GM19324 (cell line): Measurements from ENCODE around the gene SLC8A1.
A peak's percentile ranks its signal among the peaks of the same experiment; 100 is the strongest.

Experiments used
- ATAC-seq: cut with Tn5 transposase; IDR thresholded peaks from one replicate; pipeline ENCODE4 v1.9.1; 2021; ENCODE audit warnings: mild to moderate bottlenecking, moderate library complexity; ENCODE audit not compliant: unreplicated experiment, low FRiP score

Gene SLC8A1

GRCh38 chr2:40284797-40285196, 167.1 kb downstream of the SLC8A1 start:
- ATAC-seq: no peak

DNA sequence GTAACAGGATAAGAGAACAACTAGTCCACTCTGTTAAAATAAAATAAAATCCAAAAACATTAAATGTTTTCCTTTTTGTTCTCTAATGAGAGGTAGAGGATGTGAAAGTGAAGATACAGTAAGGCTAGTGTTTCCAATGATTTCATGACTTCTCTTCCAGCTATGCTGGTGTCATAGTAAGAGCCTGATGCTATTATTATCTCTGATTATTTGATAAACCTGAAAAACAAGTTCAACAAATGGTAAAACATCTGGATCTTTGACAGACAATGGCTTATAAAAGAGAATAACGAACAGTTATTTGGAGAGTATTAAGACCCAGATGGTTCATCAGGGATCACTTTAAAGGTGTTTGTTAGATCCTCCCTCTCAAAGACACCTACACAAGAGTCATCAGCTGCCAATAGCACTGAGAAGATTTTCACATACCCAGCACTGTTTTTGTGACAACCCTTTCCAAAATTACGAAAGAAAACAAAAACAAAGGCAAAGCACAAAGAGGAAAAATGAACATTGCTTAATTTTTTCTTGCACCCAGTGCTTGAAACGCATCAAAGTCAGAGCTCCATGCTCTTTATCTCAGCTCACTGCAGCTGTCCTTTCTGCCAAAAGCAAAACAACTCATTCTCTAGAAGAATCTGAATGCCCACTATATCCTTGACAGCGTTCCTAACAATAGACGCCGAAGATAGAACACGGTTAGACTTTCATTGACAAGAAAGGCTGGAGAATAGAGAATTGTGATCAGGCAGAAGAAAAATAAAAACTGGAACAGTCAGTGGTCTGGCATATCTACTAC, 168.6 kb downstream of the SLC8A1 start:
- no peak for ATAC-seq

GRCh38 chr2:40282428-40282827, 169.5 kb downstream of the SLC8A1 start:
- ATAC-seq: peak; percentile 40

DNA sequence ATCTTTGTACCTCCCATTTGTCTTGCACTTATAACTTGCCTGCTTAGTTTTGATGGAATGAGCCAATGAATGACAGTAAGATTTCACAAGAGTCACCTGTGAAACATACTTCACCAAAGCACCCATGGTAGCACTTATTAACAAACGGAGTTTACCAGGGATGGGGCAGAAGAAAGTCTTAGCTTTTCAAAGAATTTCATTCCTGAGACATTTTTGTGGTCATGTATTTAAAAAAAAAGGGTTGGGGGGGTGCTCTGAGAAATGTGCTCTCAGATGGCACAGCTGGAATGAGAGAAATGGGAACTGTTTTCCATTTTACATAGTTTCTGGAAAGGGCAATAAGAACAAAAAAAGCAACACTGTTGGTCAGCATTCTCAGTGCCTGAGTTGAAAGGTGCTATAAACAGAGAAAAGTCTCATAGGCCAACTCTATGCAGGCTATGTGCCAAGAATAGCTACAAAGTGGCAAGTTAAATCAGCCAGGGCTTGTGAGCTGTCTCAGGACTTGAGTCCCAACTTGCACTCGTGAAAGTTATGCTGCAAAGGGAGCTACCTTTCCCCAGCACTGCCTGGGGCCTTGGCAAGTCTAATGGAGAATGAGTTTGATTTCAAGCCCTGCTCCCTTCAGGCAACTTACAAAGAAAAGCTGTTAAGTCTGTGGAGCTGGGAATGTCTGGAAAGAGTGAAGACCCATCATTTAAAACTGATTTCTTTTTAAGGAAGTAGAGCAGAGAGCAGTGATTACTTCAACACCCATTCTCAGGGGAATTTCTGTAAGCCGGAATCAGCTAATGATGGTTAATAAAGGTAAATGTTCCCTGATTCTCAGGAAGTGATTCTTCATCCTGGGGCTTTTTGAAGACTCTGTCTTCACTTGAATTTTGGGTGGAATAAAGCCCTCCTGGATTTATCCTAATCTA, 170.6 kb downstream of the SLC8A1 start:
- ATAC-seq: no peak

- ATAC-seq: no peak
Measured at GRCh38 chr2:40279482-40279881, 172.4 kb downstream of the SLC8A1 start.

- ATAC-seq: no peak
Measured at GRCh38 chr2:40279001-40279400, 172.9 kb downstream of the SLC8A1 start.

GRCh38 chr2:40276076-40276475, 175.8 kb downstream of the SLC8A1 start:
- no peak for ATAC-seq

DNA sequence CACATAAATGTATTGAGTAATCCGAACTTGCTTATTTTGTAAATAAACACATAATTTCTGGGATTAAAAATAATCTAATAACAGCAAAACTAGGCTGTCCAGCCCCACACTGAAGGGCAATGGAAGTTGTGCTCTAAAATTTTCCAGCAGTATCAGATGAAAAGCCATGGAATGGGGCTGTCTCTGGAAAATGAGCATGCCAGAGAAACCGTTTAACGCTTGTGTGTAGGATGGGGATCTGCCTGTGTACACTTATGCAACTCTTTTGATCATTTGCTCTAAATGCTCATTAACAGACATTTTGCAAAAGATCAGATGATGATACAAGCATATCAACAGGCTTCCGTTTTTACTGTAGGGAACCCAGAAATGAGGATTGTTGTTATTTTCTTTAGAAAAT, 177.6 kb downstream of the SLC8A1 start:
- no peak for ATAC-seq

- ATAC-seq: no peak
Measured at GRCh38 chr2:40273734-40274182, 178.1 kb downstream of the SLC8A1 start.

DNA sequence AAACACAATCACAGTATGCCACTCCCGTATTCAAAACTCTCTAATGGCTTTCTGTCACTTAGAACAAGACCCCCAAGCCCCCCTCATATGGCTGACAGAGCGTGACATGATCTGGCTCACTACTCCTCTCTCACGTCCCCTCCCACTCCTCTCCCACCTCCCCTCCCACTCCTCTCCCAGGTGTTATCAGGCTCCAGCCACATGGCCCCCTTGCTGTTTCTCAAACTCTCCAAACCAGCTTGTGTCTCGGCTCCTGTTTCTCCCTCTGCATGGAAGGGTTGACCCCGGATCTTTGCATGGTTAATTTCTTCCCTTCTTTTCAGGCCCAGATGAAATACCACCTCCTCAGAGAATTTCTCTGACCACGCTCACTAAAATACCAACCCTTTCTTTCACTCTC, 180.8 kb downstream of the SLC8A1 start:
- no peak for ATAC-seq

DNA sequence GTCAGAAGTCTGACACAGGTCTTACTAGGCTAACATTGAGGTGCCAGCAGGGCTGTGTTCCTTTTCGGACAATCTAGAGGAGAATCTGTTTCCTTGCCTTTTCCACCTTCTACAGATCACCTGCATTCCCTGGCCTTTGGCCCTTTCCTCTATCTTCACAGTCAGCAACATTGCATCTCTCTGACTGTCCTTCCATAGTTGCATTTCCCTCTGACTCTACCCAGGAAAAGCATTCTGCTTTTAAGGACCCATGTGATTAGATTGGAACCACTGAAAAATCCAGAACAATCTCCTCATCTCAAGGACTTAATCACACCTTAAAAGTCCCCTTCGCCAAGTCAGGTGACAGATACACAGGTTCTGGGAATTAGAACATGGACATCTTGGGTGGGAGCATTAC, 181.5 kb downstream of the SLC8A1 start:
- ATAC-seq: no peak

DNA sequence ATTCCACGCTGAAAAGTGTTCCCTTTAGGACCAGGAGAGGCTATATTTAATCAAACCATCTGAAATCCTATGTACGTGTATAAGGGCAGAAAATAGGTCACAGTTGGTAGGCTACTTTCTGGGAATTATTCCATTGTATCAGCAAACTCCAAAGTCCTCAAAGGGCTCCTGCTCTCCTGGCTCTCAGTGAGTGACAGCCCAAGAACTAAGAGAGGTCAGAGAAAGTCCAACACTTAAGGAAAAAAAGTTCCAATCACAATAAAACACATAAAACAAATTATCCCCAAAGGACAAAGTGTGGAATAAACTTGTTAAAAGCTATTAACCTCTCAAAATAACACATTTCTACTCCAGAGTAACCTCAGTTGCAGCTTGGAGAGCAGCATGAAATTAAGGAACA, 183.3 kb downstream of the SLC8A1 start:
- no peak for ATAC-seq

- no peak for ATAC-seq
Measured at GRCh38 chr2:40266201-40266600, 185.7 kb downstream of the SLC8A1 start.

GRCh38 chr2:40265602-40266001, 186.3 kb downstream of the SLC8A1 start:
- no peak for ATAC-seq

- no peak for ATAC-seq
Measured at GRCh38 chr2:40261042-40261441, 190.8 kb downstream of the SLC8A1 start.

GRCh38 chr2:40260437-40260836, 191.5 kb downstream of the SLC8A1 start:
- no peak for ATAC-seq

GRCh38 chr2:40259900-40260299, 192.0 kb downstream of the SLC8A1 start:
- no peak for ATAC-seq

GRCh38 chr2:40258135-40258457, 193.8 kb downstream of the SLC8A1 start:
- ATAC-seq: no peak

DNA sequence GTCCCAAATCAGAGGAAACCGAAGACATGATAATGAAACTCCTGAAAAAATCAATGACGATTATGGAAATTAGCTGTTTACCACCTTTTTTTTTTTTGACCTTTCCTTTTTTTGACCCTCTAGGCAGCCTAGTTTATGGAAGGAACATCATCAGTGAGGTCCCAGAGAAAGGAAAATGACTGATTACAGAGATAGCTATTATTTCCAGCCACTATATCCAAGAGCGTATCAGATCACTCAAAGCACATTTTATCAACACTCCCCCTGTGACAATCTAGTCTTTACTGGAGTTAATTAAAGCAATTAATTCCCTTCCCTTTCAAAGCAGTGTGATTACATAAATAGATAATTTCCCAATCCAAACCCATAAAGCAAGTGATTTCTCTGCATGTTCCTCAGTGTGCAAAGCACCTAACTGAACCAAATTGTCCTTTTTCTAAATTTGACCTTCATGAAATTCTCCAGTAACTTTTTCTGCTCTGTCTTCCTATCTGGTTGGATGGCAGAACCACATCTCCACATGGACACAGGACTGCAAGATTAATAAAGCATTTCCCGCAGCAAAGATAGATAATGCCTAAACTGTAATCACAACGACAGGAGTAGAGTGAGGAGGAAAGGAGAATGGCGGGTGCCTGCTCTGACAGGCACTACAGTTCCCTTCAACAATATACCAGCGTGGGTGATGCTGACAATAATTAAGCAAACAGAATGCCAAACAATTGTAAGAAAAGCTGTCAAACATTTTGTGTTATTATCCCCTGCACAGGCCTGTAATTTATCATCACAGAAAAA, 194.4 kb downstream of the SLC8A1 start:
- ATAC-seq: no peak

- no peak for ATAC-seq
Measured at GRCh38 chr2:40256649-40257048, 195.2 kb downstream of the SLC8A1 start.

DNA sequence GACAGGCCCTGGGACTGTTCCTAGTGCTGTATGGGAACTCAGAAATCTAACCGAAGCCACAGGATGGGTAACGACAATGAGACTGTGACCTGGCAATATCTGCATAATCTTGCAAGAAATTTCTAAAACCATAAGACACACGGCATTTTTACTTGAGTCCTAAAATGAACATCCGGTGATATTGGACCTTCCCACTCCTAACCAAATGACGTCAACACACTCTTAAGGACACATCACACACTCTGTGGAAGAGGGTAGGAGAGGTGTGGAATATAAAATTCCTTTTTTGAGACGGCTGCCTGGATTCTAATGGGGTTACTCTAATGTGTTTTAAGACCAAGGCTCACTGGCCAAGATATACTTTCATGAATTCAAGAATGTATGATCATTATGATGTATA, 195.9 kb downstream of the SLC8A1 start:
- no peak for ATAC-seq
